ENCODE results near the gene TNNC1.

Gene TNNC1

DNA sequence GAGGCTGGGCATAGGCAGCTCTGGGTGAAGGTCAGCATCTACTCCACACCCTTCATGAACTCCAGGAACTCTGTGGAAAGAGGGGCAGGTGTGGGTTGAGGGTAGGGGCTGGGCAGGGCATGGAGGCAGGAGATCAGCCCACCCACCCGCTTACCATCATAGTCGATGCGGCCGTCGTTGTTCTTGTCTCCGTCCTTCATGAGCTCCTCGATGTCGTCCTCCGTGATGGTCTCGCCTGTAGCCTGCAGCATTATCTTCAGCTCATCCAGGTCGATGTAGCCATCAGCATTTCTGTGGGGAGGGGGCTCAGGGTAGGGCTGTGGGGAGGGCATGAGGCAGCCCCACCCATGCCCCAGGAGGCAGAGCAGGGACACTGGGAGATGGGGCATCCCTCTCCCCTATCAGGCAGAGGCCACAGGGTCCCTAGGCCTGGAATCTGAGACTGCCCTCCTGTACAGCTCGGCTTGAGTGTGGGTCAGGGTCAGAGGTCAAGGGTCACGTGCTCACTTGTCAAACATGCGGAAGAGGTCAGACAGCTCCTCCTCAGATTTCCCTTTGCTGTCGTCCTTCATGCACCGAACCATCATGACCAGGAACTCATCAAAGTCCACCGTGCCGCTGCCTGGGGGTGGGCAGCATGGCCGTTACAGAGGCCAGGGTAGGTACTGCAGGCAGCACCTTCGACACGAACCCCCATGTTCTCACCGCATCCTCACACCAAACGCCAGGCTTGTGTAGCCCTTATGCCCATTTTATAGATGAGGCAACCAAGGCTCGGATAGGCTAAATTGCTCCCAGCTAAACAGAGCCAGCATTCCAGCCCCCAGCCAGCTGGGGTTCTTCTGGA is 2.4 kb downstream of the TNNC1 start:
- ChIA-PET CTCF (interaction anchor here (0.7 to 15.4 kb wide), 4 partner anchors 13 to 105 kb away, joined by 3 to 477 read pairs (median 3); no protein-coding TSS in a partner anchor), POLR2A (no interaction called here)
- peak in 1 of 3 donors; percentile 24 for DNase-seq
- Histone ChIP-seq H3K9me3 (ENCODE audit: control extremely low read depth in 1 of 5, control insufficient read depth in 4 of 5, insufficient read depth in 2 of 5, low read depth in 1 of 5, low read length in 4 of 5) (no peaks in the 10 kb centered on the region), H3K36me3 (ENCODE audit: control insufficient read depth in 4 of 4, insufficient read depth in 4 of 4, low read length in 3 of 4) (no peaks in the 10 kb centered on the region), H3K4me1 (ENCODE audit: control extremely low read depth in 1 of 4, control insufficient read depth in 4 of 4, insufficient read depth in 4 of 4, low read length in 3 of 4) (peaks cover 0 to 18% (median 17%) of the 10 kb centered on the region in 4 experiments), H3K27me3 (replicated peaks in 2 of 5; ENCODE audit: control insufficient read depth in 4 of 5, insufficient read depth in 5 of 5, low read length in 4 of 5) (no peaks in the 10 kb centered on the region), H3K4me3 (ENCODE audit: control insufficient read depth in 1 of 7, extremely low read depth in 1 of 7, insufficient read depth in 4 of 7, low read depth in 2 of 7, low read length in 6 of 7) (no peak overlapping the region), H3K27ac (ENCODE audit: insufficient read depth in 1 of 2, low read depth in 1 of 2, low read length in 2 of 2, poor library complexity in 1 of 2, severe bottlenecking in 2 of 2) (no peak overlapping the region)
- 95% methylated on average over 13 of the region's 24 CpGs for WGBS (ENCODE audit: insufficient coverage)

DNA sequence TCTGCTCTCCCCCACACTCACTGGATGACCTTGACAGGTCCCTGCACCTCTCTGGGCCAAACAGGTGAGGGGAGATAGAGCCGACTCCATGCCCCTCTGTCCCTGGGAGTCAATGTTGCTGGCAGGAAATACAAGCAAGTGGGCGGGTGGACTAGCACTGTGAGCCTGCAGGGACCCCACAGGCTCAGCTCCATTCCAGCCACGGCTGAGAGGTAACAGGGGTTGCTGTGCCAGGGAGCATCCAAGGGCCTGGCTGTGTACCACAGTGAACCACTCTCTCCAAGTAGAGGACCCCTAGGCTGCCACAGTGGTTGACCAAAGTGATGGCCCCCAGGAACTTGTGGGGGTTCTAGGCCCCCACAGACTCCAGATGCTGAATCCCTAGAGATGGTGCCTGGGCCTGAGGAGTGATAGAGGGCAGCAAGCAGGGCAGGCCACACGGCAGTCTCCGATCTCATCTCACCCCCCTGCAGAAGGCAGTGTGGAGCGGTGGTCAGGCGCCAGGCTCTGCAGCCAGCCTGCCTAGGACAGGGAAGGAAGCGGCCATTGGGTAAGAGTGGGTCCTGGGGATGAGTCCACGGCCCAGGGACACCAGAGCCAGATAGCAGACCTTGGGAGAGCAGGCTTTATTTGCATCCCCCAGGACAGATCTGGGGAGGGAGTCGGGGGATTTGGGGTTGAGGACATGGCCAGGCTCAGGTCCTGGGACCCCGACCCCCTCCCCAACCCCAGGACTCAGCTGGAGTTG is 3.2 kb downstream of the TNNC1 start:
- no peak for DNase-seq
- H3K27me3 ChIP-seq (replicated peaks in 2 of 5; ENCODE audit: control insufficient read depth in 4 of 5, insufficient read depth in 5 of 5, low read length in 4 of 5) = no peaks in the 10 kb centered on the region
- 96% methylated on average over 8 of the region's 11 CpGs for WGBS (ENCODE audit: insufficient coverage)
- no peaks in the 10 kb centered on the region for H3K36me3 ChIP-seq (ENCODE audit: control insufficient read depth in 4 of 4, insufficient read depth in 4 of 4, low read length in 3 of 4)
- H3K4me3 ChIP-seq (ENCODE audit: control insufficient read depth in 1 of 7, extremely low read depth in 1 of 7, insufficient read depth in 4 of 7, low read depth in 2 of 7, low read length in 6 of 7) = no peak overlapping the region
- CTCF ChIA-PET = interaction anchor here (0.7 to 15.4 kb wide), 3 partner anchors 21 to 26 kb away, joined by 3 to 477 read pairs (median 45); no protein-coding TSS in a partner anchor
- POLR2A ChIA-PET = interaction anchor here (0.7 kb wide), 1 partner anchor 236 kb away, joined by 5 read pairs; no protein-coding TSS in a partner anchor
- no peak overlapping the region for H3K27ac ChIP-seq (ENCODE audit: insufficient read depth in 1 of 2, low read depth in 1 of 2, low read length in 2 of 2, poor library complexity in 1 of 2, severe bottlenecking in 2 of 2)
- peaks cover 0 to 14% (median 11%) of the 10 kb centered on the region in 4 experiments for H3K4me1 ChIP-seq (ENCODE audit: control extremely low read depth in 1 of 4, control insufficient read depth in 4 of 4, insufficient read depth in 4 of 4, low read length in 3 of 4)
- H3K9me3 ChIP-seq (ENCODE audit: control extremely low read depth in 1 of 5, control insufficient read depth in 4 of 5, insufficient read depth in 2 of 5, low read depth in 1 of 5, low read length in 4 of 5) = no peaks in the 10 kb centered on the region

DNA sequence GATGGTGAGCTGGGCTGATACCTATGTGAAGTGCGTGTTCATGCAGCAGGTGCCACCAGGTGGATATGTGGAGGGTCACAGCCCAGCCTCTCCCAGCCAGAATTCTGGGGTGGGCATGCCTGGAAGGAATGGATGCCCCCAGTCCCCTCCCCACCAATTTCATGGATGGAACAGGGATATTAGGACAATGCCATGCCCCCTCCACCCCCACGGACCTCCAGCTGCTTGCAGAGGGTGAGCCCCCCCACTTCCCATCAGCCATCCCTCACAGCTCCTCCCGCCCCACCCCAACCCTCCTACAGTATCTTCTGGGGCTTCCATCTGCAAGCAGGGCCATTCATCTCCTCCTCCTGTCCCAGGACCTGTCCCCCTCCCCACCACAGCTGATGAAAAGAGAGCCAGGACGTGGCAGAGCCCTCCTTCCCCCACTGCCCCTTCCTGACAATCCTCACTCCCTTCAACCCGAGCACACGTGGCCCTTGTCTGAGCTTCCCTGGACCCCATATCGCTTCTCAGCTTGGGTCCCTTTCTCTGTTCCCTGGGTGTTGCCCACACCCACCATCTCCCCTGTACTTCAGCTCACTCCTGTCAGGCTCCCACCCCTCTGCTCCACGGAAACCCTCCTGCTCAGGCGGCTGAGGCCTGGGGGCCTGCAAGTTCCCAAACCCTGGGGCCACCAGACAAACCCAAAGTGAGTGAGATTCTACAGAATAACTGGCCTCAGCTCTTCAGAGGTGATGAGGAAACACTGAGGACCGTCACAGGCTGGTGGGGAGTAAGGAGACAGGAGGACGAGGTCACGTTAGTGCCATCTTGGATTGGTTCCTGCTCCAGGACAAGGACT is 6.1 kb downstream of the TNNC1 start:
- H3K4me3 ChIP-seq (ENCODE audit: control insufficient read depth in 1 of 7, extremely low read depth in 1 of 7, insufficient read depth in 4 of 7, low read depth in 2 of 7, low read length in 6 of 7) = no peak overlapping the region
- peaks cover 0 to 11% (median 6%) of the 10 kb centered on the region in 4 experiments for H3K4me1 ChIP-seq (ENCODE audit: control extremely low read depth in 1 of 4, control insufficient read depth in 4 of 4, insufficient read depth in 4 of 4, low read length in 3 of 4)
- WGBS (ENCODE audit: insufficient coverage) = 93% methylated on average over 9 of the region's 12 CpGs
- H3K36me3 ChIP-seq (ENCODE audit: control insufficient read depth in 4 of 4, insufficient read depth in 4 of 4, low read length in 3 of 4) = no peaks in the 10 kb centered on the region
- no peaks in the 10 kb centered on the region for H3K9me3 ChIP-seq (ENCODE audit: control extremely low read depth in 1 of 5, control insufficient read depth in 4 of 5, insufficient read depth in 2 of 5, low read depth in 1 of 5, low read length in 4 of 5)
- no peak for DNase-seq
- ChIA-PET CTCF (interaction anchor here (1.1 to 15.4 kb wide), 11 partner anchors 9 to 207 kb away, joined by 3 to 477 read pairs (median 7); no protein-coding TSS in a partner anchor), POLR2A (no interaction called here)
- no peak overlapping the region for H3K27ac ChIP-seq (ENCODE audit: insufficient read depth in 1 of 2, low read depth in 1 of 2, low read length in 2 of 2, poor library complexity in 1 of 2, severe bottlenecking in 2 of 2)
- H3K27me3 ChIP-seq (replicated peaks in 2 of 5; ENCODE audit: control insufficient read depth in 4 of 5, insufficient read depth in 5 of 5, low read length in 4 of 5) = no peaks in the 10 kb centered on the region

DNA sequence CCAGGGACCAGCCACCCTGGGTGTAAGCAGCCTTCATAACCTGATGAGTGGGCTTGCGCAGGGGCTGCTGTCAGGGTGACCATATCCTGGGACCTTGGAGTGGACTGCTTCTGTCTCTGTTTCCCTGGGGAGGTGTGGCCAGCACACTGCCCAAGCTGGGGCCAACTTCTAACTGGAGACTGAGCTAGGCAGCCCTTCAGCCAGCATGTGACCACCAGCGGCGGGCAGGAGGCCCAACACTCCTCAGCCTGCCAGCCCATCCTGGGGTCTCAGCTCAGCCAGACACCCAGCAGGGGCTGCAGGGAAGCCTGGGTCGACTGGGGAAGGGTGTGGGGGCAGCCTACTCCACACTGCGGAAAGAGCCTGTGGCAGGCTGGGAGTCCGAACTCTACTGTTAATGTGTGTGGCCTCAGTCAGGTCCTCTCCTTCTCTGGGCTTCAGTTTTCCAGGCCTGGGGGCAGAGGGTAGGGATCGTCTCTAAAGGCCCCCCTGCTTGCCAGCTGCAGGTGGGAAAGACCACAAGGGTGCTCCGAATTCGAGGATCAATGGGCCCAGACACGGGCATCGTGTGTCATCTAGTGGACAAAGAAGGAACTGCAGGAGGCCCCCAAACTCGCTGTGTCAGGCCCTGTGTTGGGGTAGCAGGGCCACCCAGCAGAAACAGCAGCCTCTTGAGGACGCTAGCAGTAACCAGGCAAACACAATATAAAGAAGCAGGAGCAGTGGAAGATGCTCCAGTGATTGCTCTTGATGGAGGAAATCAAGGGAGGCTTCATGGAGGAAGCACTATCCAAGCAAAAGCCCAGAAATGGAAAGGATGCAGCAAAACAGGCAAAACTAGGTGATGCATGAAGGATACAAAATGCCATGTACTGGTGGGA is 7.0 kb downstream of the TNNC1 start:
- no peaks in the 10 kb centered on the region for H3K36me3 ChIP-seq (ENCODE audit: control insufficient read depth in 4 of 4, insufficient read depth in 4 of 4, low read length in 3 of 4)
- WGBS (ENCODE audit: insufficient coverage) = 41% methylated on average over 13 of the region's 13 CpGs
- no peaks in the 10 kb centered on the region for H3K27me3 ChIP-seq (replicated peaks in 2 of 5; ENCODE audit: control insufficient read depth in 4 of 5, insufficient read depth in 5 of 5, low read length in 4 of 5)
- POLR2A ChIA-PET = interaction anchor here (0.6 kb wide), 1 partner anchor 14 kb away, joined by 3 read pairs; no protein-coding TSS in a partner anchor
- H3K4me3 ChIP-seq (ENCODE audit: control insufficient read depth in 1 of 7, extremely low read depth in 1 of 7, insufficient read depth in 4 of 7, low read depth in 2 of 7, low read length in 6 of 7) = no peak overlapping the region
- no peak overlapping the region for H3K27ac ChIP-seq (ENCODE audit: insufficient read depth in 1 of 2, low read depth in 1 of 2, low read length in 2 of 2, poor library complexity in 1 of 2, severe bottlenecking in 2 of 2)
- peaks cover 0 to 11% (median 6%) of the 10 kb centered on the region in 4 experiments for H3K4me1 ChIP-seq (ENCODE audit: control extremely low read depth in 1 of 4, control insufficient read depth in 4 of 4, insufficient read depth in 4 of 4, low read length in 3 of 4)
- CTCF ChIA-PET = interaction anchor here (0.7 to 15.4 kb wide), 17 partner anchors 8 to 246 kb away, joined by 3 to 477 read pairs (median 4); no protein-coding TSS in a partner anchor
- H3K9me3 ChIP-seq (ENCODE audit: control extremely low read depth in 1 of 5, control insufficient read depth in 4 of 5, insufficient read depth in 2 of 5, low read depth in 1 of 5, low read length in 4 of 5) = no peaks in the 10 kb centered on the region
- DNase-seq = peak; percentile 79 to 89 (median 86)

DNA sequence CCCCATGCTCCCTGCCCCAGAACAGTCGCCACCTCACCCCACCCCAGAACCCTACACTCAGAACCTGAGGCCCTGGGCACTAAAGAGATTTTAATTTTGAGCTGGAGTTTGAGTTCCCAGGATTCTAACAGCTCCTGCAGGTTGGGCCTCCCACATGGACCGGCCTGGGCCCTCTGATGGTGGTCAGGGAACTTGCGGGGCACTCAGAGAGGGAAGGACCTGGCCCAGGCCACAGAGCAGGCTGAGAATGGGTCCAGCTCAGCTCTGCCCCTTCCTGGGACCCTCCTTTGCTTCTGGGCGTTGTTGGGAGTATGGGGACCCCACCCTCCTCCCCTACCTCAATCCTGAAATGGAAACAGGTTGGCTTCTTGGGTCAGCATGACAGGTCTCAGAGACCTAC is 7.8 kb downstream of the TNNC1 start:
- POLR2A ChIA-PET = interaction anchor here (1.1 kb wide), 1 partner anchor 14 kb away, joined by 3 read pairs; no protein-coding TSS in a partner anchor
- WGBS (ENCODE audit: insufficient coverage) = 100% methylated on average over 1 of the region's 4 CpGs

More for the DNA sequence above, 7.8 kb downstream of the TNNC1 start:
- CTCF ChIA-PET = interaction anchor here (0.7 to 15.4 kb wide), 17 partner anchors 12 to 245 kb away, joined by 3 to 477 read pairs (median 4); no protein-coding TSS in a partner anchor
- no peak for DNase-seq
- Histone ChIP-seq H3K4me1 (ENCODE audit: control extremely low read depth in 1 of 4, control insufficient read depth in 4 of 4, insufficient read depth in 4 of 4, low read length in 3 of 4) (peaks cover 0 to 11% (median 6%) of the 10 kb centered on the region in 4 experiments), H3K27ac (ENCODE audit: insufficient read depth in 1 of 2, low read depth in 1 of 2, low read length in 2 of 2, poor library complexity in 1 of 2, severe bottlenecking in 2 of 2) (no peak overlapping the region), H3K4me3 (ENCODE audit: control insufficient read depth in 1 of 7, extremely low read depth in 1 of 7, insufficient read depth in 4 of 7, low read depth in 2 of 7, low read length in 6 of 7) (no peak overlapping the region), H3K36me3 (ENCODE audit: control insufficient read depth in 4 of 4, insufficient read depth in 4 of 4, low read length in 3 of 4) (no peaks in the 10 kb centered on the region), H3K9me3 (ENCODE audit: control extremely low read depth in 1 of 5, control insufficient read depth in 4 of 5, insufficient read depth in 2 of 5, low read depth in 1 of 5, low read length in 4 of 5) (no peaks in the 10 kb centered on the region), H3K27me3 (replicated peaks in 2 of 5; ENCODE audit: control insufficient read depth in 4 of 5, insufficient read depth in 5 of 5, low read length in 4 of 5) (no peaks in the 10 kb centered on the region)
